Ovary (tissue), 10 donors: ENCODE measurements around the gene OR10G3. TPM values are rescaled to one million over a fixed set of nuclear protein-coding genes. Genes with fewer than 3 reads are reported as not detected.

Experiments
- DNase-seq, 5 donors: peaks; one replicate each; pipeline ENCODE4 v3.0.0-alpha.2; 2019 to 2020
- H3K27ac ChIP-seq, 2 donors: fragments of 200-600 bp; one replicate each; pipeline versions ENCODE4 v1.5.1 to v1.8.0; 2019 to 2022
- H3K27me3 ChIP-seq: fragments of 200-600 bp; one replicate; pipeline ENCODE4 v1.8.0; 2022
- H3K36me3 ChIP-seq: fragments of 200-600 bp; sonication (generic); one replicate; pipeline ENCODE4 v1.5.1; 2019
- H3K4me1 ChIP-seq: one replicate; pipeline ENCODE4 v1.8.1; 2013; ENCODE audit warnings: mild to moderate bottlenecking, moderate library complexity; ENCODE audit not compliant: insufficient read depth
- H3K4me3 ChIP-seq: fragments of 200-600 bp; sonication (generic); one replicate; pipeline ENCODE4 v1.5.1; 2017
- H3K9me3 ChIP-seq, 2 donors: fragments of 200-600 bp in 1 of 2; sonication (generic) in 1 of 2; one replicate each; pipeline versions ENCODE4 v1.5.1 to v1.8.1; 2013 to 2019; ENCODE audit warnings: mild to moderate bottlenecking in 1 of 2, moderate library complexity in 1 of 2
- EP300 ChIP-seq: sonication (generic); formaldehyde crosslinking; IDR thresholded peaks from one replicate; pipeline ENCODE4 v1.6.1; 2017; ENCODE audit warnings: antibody characterized with exemption
- POLR2A ChIP-seq: fragments of 450-650 bp; IDR thresholded peaks from one replicate; pipeline ENCODE4 v1.6.1; 2017; ENCODE audit warnings: antibody characterized with exemption, mild to moderate bottlenecking, moderate library complexity
- WGBS, 3 donors: extraction: QIAGEN DNeasy Blood & Tissue Kit in 1 of 3; methylation state at CpG; one replicate each; pipeline versions ENCODE4 v1.1.5 to v1.1.7; 2013 to 2017; 5-methylcytosine and 5-hydroxymethylcytosine counted together
- intact Hi-C, 4 donors: fragments of 100-400 bp; cut with DNase I; formaldehyde crosslinking; loops; one replicate each; pipeline versions ENCODE4 v1.11.0 to v1.15.1; 2022 to 2023
- long read RNA-seq, 3 donors: library from polyadenylated mRNA in 2 of 3; unstranded in 2 of 3; transcript quantifications; one replicate each; pipeline ENCODE4 v2.0.0 and lab custom pipeline, GENCODE V29; 2021 to 2026
- polyA plus RNA-seq, 2 donors: library from polyadenylated mRNA; stranded (reverse); fragments of 200-250 nt in 1 of 2; fragments of 350-450 nt in 1 of 2; fragmentation: Illumina TruSeq in 1 of 2; extraction: RNeasy Lipid Tissue Mini Kit (QIAGEN cat#74804) in 1 of 2; gene quantifications; one replicate each; pipeline ENCODE4 v1.2.3, GENCODE V29; 2013 to 2014
- total RNA-seq, 7 donors: library from RNA; depleted of rRNA in 2 of 7; stranded (reverse); fragments of >200 nt in 2 of 7; fragmentation: NEBNext Ultra II Directional in 3 of 7; extraction: Animal tissue kit (Norgen Biotek cat#: 25700) in 3 of 7; gene quantifications; one replicate each; pipeline versions ENCODE4 v1.1.0 to v1.2.4, GENCODE V29; 2016 to 2023
- TF ChIP-seq, protein P1 (sequence below), 3 donors: fragments of 450-650 bp in 2 of 3; fragments of 200-600 bp in 1 of 3; IDR thresholded peaks; one replicate each; pipeline versions ENCODE4 v1.5.1 to v1.8.0; 2016 to 2022; ENCODE audit warnings: antibody characterized with exemption in 3 of 3, mild to moderate bottlenecking in 1 of 3
- donor health status: DM: no; HTN: no; CAD: no; lungs with moderate emphysema.
- donor health status: DM: no; HTN: no; CAD: no.
- donor health status: Bipolar disorder and iron deficiency.
- donor health status: DM: yes; HTN: yes; CAD: no.
- donor health status: DM: no; HTN: no; CAD: no.
- donor health status: DM: yes; HTN: yes; CAD: no.

The OR10G3 gene
- total RNA-seq (not detected), polyA plus RNA-seq (not detected)
- long read RNA-seq, donor 1, result 0 reads
- long read RNA-seq, donor 2, result 0 reads
- long read RNA-seq, donor 3, result 0 reads

DNA sequence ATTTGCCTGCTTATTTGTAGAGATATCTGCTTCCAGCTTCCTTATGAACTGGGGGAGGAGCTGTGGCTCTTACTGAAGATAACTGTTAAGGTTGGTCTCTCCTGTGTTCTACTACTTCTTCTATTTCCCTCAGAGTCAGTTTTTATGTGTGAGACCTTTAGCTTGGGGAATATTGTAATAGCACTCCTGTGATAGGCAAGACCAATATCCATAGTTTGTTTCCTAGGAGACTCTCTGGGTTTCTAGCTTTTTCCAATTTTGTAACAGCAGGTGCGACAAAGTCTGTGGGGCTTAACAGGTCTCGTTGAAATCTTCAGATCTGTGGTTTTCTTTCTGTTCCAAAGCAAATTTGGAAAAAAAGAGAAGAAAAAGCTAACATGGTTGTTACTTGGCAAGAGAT is at the start of gene OR10G3:
TSS of gene OR10G3 (minus strand) at position 101 of the 400 bp plus-strand sequence. CDS start 9,332 bp downstream, outside the sequence.
- H3K4me1 ChIP-seq, result no peaks in the 10 kb centered on the region
- H3K27ac ChIP-seq, result no peak within 1 kb of the TSS
- no peak for DNase-seq
- 84 to 90% (median 87%) methylated on average over 2 of the region's 2 CpGs for WGBS, 3 donors
- TF ChIP-seq, protein P1, sequence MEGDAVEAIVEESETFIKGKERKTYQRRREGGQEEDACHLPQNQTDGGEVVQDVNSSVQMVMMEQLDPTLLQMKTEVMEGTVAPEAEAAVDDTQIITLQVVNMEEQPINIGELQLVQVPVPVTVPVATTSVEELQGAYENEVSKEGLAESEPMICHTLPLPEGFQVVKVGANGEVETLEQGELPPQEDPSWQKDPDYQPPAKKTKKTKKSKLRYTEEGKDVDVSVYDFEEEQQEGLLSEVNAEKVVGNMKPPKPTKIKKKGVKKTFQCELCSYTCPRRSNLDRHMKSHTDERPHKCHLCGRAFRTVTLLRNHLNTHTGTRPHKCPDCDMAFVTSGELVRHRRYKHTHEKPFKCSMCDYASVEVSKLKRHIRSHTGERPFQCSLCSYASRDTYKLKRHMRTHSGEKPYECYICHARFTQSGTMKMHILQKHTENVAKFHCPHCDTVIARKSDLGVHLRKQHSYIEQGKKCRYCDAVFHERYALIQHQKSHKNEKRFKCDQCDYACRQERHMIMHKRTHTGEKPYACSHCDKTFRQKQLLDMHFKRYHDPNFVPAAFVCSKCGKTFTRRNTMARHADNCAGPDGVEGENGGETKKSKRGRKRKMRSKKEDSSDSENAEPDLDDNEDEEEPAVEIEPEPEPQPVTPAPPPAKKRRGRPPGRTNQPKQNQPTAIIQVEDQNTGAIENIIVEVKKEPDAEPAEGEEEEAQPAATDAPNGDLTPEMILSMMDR (IDR thresholded peaks at IDR 0.05), result no peak
- TF ChIP-seq POLR2A (no peak), EP300 (no peak)
- H3K27me3 ChIP-seq, result no peaks in the 10 kb centered on the region
- no peaks in the 10 kb centered on the region for H3K9me3 ChIP-seq
- no peak within 1 kb of the TSS for H3K4me3 ChIP-seq
- intact Hi-C loops, result no loop called here
- no peaks in the 10 kb centered on the region for H3K36me3 ChIP-seq

DNA sequence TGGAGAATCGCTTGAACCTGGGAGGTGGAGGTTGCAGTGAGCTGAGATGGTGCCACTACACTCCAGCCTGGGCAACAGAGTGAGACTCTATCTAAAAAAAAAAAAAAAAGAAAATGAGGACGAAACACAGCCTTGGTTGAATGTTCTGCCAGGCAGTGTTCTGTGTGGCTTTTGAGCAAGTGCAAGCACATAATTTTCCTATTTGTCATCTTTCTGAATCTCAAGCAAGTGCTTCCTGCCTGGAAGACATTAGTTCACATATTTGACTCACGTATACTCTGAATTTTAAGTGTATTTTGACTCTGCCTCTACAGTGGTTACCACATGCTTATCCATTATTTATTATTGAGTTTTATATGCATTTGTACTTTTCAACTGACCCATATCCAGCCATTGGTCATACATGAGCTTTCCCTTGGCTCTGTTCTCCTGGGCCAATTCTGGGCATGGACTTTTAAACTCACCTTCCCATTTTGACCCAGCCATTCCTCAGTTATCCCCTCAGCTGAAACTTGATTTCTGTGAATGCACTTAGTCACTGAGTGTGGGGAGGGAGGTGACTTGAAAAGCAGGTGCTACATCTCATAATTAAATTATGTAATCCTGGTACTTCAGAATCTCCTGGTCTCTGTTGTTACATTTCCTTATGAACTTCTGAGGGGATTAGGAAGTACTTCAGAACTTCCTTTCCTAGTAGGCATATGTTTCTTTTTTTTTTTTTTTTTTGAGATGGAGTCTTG is 46.8 kb upstream of the OR10G3 start:
- no peak overlapping the region for H3K27ac ChIP-seq
- WGBS, 3 donors, result 58 to 74% (median 68%) methylated on average over 3 of the region's 3 CpGs
- no peaks in the 10 kb centered on the region for H3K4me1 ChIP-seq
- intact Hi-C loops, result no loop called here
- TF ChIP-seq POLR2A (no peak), EP300 (no peak)
- TF ChIP-seq, protein P1 (IDR thresholded peaks at IDR 0.05), result no peak
- H3K27me3 ChIP-seq, result no peaks in the 10 kb centered on the region
- no peaks in the 10 kb centered on the region for H3K36me3 ChIP-seq
- no peak for DNase-seq
- no peak overlapping the region for H3K4me3 ChIP-seq
- H3K9me3 ChIP-seq, result no peaks in the 10 kb centered on the region

DNA sequence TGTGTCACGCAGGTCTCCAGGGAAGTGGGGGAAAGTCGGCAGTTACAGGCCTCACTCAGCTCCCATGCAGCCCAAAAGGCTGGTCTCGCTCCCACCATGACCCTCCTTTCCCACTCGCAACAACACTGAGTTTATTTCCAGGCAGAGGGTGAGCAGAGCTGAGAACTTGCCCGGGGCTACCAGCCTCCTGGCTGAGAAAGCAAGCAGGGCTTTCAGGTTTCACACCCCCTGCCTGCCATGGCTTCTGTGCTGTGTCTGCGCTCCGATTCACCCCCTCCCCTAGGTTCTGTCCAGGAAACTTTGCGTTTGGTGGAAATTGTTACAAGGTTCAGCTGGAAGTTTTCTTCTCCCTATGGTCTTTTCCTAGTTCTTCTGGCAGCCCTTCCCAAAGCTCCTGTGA is 37.7 kb upstream of the OR10G3 start:
- H3K36me3 ChIP-seq, result no peaks in the 10 kb centered on the region
- no peak for DNase-seq
- 72 to 76% (median 73%) methylated on average over 8 of the region's 8 CpGs for WGBS, 3 donors
- no peaks in the 10 kb centered on the region for H3K9me3 ChIP-seq
- H3K27ac ChIP-seq, result no peak overlapping the region
- intact Hi-C loops, result no loop called here
- H3K4me3 ChIP-seq, result no peak overlapping the region
- H3K27me3 ChIP-seq, result no peaks in the 10 kb centered on the region
- no peak for TF ChIP-seq EP300
- TF ChIP-seq, protein P1 (IDR thresholded peaks at IDR 0.05), result no peak
- TF ChIP-seq POLR2A, result no peak
- H3K4me1 ChIP-seq, result no peaks in the 10 kb centered on the region

DNA sequence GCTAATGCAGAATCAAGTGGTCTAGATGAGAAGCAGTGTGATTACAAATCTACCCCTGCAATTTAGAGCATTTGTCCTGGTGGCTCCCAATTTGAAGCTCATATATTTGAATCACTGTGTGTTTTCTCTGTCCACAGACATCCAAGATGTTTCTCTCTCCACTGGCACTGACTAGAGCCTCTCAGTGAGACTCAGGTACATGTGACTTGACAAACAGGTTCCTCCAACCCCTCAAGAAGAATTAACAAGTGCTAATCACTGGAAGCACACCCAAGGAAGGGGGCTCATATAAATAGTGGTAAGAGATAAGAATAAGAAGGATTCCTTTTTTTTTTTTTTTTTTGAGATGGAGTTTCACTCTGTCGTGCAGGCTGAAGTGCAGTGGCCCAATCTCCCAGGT is 34.4 kb upstream of the OR10G3 start:
- H3K4me3 ChIP-seq, result no peak overlapping the region
- 53 to 60% (median 59%) methylated on average over 1 of the region's 1 CpG for WGBS, 3 donors
- intact Hi-C loops, result no loop called here
- H3K9me3 ChIP-seq, result no peaks in the 10 kb centered on the region
- no peak for DNase-seq
- no peak overlapping the region for H3K27ac ChIP-seq
- H3K36me3 ChIP-seq, result no peaks in the 10 kb centered on the region
- no peaks in the 10 kb centered on the region for H3K27me3 ChIP-seq
- TF ChIP-seq, protein P1 (IDR thresholded peaks at IDR 0.05), result no peak
- TF ChIP-seq POLR2A (no peak), EP300 (no peak)
- H3K4me1 ChIP-seq, result no peaks in the 10 kb centered on the region
